HG03103 (cell line): ENCODE measurements around the gene DDAH2.

Source experiments
- ATAC-seq: cut with Tn5 transposase; IDR thresholded peaks from one replicate; pipeline ENCODE4 v1.9.1; 2021; ENCODE audit warnings: low read depth; ENCODE audit not compliant: unreplicated experiment

Gene DDAH2

DNA sequence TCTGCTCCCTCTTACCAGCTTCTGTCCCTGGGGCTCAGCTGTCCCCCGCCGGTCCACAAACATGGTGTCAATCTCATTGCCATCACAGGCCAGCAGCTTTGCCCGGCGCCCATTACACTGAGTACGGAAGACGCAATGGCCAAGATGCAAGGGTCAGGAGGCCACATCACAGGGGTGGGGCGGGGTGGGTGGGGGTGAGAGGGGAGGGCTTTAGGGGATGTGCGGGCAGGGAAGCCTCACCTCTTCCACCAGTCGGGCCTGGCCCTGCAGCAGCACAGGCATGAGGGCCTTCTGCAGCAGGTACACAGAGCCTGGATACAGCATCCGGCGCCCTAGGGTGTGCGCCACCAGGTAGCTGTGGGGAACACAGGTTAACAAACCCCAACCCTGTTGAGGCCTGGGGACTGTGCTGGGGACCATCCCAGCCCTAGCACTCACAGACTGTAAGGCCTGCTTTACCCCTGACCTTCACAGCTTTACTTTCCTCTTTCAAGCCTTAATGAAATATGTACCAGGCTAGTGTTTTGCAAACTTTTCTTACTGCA, 37.5 kb downstream of the DDAH2 start:
- no peak for ATAC-seq

DNA sequence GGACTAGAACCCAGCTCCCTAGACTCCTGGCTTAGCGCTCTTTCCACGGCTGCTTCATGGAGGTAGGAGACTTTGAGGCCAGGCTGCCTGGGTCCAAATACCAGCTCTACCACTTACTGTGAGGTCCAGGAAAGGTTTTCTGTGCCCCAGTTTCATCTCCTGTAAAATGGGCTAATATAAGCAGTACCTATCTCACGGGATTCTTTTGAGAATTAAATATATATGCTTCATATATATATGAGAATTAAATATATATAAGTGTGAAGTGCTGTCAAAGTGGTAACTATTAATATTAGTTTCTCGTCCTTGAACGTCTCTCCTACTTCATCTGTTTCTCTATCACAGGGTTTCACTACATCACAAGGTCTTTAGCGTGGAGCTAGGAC, 38.0 kb downstream of the DDAH2 start:
- ATAC-seq: no peak

DNA sequence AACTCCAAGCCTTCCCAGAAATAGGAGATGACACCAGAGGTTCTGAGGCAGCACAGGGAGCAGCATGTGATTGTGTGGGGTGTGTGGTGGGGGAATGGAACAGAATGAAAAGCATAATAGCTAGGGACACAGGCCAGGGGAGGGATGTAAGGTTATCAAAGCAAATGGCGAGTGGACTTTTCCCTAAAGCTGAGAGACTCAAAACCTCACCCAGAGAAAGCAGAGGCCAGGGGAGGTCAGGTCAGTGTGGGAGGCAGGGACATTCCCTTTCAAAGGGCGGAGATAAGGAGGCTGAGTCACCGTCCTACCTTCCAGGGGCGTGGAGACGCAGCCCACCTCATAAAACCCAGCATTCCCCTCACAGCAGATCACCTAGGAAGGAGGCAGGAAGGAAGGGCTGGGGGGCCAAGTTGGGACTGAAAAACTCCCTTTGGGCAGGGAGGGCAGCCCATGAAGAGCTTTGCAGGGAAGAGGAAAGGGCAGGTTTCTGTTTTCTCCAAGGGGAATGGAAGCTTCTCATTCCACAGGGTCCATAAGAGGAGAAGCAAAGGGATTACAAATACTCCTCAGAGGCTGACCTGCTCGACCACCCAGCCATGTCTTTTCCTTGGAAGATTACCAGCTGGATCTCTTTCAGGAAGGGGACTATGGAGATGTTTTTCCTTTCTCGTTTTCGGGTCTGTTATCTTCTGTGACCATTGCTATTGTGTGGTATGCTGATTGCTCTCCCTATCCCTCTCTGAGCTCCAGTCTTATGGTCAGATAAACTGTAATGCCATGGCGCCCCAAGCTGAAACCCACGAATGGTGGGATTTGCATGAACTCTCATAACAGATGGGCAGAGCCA, 38.6 kb downstream of the DDAH2 start:
- no peak for ATAC-seq

DNA sequence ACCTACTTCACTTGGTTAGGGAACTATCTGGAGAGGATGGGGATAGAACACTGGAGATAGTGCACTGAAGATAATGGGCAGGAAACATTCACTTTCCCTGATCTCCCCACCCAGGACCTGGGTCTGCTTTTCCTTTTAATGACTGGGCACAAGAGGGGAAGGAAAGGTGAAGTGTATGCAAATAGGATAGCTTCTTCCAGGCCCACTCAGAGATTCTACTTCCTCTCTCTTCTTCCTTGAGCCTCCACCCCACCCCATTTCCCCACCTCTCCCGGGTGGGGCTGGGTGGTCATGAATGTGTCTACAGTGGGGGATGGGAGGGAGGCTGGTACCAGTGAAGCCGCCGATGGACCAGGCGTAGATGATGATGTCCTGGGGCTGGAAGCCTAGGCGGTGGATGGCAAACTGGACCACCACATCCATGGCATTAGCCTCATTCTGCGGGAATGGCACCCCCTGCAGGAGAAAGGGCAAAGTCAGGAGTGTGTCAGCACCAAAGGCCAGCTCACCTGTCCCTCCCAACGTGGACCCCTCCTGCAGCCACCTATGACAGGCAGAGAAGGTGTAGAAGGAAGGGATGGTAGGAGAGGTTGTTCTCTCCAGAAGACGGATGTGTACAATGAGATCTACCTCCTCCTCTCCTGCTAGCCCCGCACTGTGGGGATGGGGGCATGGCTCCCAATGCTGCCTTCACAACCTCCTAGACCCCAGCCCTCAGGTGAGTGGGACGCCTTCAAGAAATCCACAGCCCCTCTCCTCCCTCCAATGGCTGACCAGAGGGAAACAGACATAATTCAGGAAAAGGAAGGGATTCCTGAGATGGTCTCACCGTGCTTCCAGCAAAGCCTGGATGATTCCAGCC, 39.6 kb downstream of the DDAH2 start:
- no peak for ATAC-seq

DNA sequence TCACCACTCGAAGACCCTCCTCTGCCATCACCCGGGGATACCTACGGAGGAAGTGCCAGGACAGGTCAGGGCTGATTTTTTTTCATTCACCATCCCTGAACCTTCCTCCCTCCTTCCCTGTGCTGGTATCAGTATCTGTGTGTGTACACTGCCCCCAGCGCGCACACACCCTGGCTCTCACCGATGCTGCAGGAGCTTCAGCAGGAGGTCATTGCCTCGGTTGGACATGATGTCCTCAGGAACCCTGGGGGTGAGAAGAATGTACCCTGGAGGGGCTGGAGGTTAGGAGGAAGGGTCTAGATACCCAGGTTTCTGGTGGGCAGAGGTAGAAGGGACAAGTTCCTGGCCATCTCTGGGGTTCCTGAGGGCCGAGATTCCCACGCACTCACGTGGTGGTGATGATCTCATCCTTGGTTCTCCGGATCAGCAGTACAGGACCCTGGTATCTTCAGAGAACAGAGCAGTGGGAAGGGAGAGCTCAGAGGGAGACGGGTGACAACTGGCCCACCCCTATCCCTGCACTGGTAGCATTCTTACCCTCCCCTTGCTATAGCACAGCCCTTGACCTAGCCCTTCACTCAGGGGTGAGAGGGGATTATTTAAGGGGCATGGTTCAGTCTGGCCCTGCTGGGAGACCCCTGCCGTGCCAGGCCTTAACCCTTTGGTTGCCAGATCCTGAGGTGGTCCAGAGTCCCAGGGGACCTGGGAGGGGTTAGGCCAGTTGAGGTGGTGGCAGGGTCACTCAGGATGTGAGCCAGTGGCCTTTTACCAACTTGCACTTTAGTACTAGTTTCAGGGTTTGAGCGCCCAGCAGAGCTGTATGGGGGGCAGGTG, 41.0 kb downstream of the DDAH2 start:
- ATAC-seq: no peak

DNA sequence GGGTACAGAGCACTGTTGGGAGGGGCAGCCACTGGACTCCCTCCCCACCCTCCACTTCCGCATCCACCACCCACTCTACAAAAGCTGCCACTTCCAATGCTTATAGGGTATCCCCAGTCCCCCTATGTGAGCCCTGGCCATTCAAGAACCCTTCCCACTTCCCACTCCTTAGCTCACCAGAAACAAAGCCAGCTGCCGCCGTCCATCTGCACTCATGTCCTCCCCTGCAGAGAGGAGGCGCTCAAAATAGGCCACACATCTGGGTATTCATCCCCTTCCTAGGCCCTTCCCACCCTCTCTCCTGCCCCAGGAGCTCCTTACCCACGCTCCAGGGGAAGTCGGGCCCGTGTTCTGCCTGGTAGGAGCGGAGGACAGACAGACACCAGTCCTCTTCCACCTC, 41.8 kb downstream of the DDAH2 start:
- no peak for ATAC-seq

DNA sequence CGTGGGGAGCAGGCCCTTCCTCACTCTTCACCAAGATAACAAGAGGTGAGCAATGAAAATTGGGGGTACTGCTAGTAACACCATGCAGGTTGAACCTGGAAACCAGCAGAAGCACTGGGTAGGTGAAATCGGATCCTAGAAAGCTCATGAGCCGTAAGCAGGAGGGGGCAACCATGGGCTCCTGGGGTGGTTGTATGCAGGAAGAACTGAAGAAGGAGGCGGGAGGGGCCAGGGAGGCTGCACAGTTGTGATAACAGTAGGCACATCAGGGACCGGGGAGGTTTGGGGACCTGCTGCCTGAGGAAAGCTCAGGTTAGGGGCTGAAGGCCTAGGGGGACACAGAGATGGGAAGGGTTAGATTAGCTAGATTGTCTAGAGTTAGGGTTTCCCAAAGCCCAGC, 42.6 kb downstream of the DDAH2 start:
- no peak for ATAC-seq

DNA sequence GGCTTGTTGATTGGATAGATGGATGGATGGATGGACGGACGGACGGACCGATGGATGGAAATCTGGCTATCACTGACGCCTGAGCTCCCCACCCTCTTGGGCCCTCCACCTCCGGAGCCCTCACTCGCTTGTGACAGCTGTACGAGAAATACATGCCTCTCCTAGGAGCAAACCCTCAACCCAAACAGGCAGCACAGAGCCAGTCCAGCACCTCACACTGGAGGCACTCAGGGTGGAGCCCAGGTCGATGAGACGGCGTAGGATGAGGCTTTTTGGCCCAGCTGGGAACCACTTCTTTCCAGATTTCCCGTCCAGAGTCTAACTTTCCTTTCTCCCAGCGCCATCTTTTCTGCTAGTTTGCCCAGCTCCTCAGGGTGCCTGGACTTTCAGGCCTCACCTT, 45.5 kb downstream of the DDAH2 start:
- ATAC-seq: no peak

DNA sequence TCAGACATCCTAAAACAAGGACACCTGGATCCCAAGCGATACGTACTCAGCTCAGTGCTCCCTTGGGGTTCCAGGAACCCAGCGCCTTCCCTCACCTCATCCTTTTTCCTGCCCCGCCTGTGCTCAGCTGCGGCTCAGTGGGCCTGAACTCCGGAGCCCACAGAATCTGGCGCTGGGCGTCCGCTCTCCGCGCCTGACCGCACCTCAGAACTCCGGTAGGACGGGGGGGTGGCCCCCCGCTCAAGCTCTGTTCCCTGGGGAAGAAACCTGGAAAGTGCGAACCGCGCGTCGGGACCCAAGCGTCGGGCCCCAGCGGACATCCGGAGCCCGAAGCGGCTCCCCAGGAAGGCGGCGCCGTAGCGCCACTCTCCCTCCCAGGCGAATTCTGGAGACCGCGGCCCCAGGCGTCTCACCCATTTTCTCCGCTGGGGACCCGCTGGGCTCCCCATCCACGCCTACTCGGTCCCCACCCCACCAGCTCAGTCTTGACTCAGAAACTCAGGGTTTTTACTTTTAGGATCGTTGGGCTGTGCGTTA, 47.9 kb downstream of the DDAH2 start:
- no peak for ATAC-seq

DNA sequence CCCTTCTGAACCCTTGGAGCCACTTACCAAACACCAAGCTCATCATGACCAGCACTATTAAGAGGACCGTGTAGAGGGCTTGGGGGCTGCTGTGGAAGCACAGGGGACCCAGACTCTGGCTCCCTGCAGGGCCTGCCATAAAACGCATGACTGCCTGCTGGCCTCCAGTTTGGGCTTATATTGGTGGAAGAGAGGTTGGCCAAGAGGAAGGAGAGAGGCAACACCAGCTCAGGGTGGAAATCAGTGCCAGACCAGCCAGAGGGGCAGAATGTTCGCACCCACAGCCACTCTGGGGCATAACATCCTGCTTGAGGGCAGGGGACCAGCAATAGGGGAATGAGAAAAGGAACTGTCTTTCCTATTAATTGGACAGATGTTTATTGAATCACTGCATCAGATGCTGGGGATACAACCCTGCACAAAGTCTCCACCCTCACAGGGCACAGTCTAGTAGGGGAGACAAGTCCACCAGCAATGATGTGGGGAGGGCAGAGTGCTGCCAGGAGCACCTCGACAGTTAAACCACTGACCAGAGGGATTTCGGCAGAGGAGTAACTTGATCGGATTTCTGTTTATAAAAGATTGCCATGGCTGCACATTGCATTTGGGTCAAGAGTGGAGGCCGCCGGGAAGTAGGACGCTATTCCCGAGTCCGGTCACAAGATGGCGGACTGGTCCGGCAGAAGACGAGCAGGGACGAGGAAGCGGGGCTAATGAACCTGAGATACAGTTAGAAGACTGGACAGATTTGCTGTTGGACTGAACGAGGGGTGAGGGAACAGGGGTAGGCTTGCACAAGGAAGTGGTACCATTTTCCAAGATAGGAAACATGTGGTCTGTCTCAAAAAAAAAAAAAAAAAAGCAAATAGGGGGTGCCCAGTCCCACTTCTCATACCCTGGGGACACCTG, 48.6 kb downstream of the DDAH2 start, which contains the start of gene LY6G5C:
Gene LY6G5C, minus strand, starts transcription at position 842 of the 909 bp plus-strand sequence. Its CDS starts 694 bp downstream, at position 148.
- no peak for ATAC-seq

DNA sequence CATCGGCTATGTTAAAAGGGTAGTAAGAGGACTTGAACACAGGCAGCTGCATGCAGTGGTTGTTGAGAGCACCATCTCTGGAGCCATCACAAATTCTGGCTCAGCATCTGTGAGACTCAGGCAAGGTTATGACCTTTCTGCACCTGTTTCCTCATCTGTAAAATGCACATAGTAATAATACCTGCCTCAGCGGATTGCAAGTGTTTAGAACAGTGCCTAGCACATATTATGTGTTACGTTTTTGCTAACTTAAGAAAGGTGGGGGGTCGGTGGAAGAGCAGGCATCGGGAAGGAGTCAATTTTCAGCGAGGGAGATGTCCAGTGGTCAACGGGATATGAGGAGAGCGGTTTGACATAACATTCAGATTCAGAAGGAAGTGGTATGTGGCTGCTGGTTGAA, 51.1 kb downstream of the DDAH2 start:
- ATAC-seq: no peak
